ENCODE data around the gene LRRC31.

The LRRC31 gene

DNA sequence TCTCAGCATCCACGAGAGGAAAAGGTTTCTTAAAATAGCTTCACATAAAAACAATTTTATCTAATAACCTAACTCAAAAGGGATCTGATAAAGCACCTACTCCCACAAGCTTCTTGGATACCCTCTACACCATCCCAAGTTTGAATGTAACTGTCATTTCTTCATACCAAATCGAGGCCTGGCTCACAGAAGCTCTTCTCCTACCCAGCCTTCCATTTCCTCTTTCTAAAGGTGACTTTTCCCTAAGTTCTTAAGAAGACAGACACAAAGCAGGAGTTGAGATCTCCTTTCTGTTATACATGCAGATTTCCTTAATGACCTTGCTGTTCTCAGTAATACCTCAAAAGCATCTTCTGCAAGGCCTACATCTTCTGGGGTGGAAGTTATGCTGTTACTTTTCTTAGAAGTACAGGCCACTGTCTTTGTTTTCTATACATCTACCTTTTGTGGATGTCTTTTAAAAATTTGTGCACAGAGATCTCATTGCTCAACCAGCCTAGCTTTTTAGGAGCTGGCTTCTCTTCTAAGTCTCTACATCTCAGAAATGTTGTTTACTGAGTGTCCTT is 60.4 kb downstream of the LRRC31 start:
- no peak for DNase-seq (ENCODE audit: low read depth)
- TF ChIP-seq, protein P1, sequence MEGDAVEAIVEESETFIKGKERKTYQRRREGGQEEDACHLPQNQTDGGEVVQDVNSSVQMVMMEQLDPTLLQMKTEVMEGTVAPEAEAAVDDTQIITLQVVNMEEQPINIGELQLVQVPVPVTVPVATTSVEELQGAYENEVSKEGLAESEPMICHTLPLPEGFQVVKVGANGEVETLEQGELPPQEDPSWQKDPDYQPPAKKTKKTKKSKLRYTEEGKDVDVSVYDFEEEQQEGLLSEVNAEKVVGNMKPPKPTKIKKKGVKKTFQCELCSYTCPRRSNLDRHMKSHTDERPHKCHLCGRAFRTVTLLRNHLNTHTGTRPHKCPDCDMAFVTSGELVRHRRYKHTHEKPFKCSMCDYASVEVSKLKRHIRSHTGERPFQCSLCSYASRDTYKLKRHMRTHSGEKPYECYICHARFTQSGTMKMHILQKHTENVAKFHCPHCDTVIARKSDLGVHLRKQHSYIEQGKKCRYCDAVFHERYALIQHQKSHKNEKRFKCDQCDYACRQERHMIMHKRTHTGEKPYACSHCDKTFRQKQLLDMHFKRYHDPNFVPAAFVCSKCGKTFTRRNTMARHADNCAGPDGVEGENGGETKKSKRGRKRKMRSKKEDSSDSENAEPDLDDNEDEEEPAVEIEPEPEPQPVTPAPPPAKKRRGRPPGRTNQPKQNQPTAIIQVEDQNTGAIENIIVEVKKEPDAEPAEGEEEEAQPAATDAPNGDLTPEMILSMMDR (IDR thresholded peaks at IDR 0.05; ENCODE audit: insufficient read depth, low read depth, low read length, missing control alignments): no peak
- no peak overlapping the region for H3K4me3 ChIP-seq (ENCODE audit: low read length)

GRCh38 chr3:169804681-169805080 is 65.1 kb downstream of the LRRC31 start:
- TF ChIP-seq, protein P1 (IDR thresholded peaks at IDR 0.05; ENCODE audit: insufficient read depth, low read depth, low read length, missing control alignments): no peak
- no peak for DNase-seq (ENCODE audit: low read depth)
- H3K4me3 ChIP-seq (ENCODE audit: low read length): no peak overlapping the region

- no peak for DNase-seq (ENCODE audit: low read depth)
- TF ChIP-seq, protein P1 (IDR thresholded peaks at IDR 0.05; ENCODE audit: insufficient read depth, low read depth, low read length, missing control alignments): no peak
- no peak overlapping the region for H3K4me3 ChIP-seq (ENCODE audit: low read length)
Measured at GRCh38 chr3:169792359-169792758, 77.4 kb downstream of the LRRC31 start.

DNA sequence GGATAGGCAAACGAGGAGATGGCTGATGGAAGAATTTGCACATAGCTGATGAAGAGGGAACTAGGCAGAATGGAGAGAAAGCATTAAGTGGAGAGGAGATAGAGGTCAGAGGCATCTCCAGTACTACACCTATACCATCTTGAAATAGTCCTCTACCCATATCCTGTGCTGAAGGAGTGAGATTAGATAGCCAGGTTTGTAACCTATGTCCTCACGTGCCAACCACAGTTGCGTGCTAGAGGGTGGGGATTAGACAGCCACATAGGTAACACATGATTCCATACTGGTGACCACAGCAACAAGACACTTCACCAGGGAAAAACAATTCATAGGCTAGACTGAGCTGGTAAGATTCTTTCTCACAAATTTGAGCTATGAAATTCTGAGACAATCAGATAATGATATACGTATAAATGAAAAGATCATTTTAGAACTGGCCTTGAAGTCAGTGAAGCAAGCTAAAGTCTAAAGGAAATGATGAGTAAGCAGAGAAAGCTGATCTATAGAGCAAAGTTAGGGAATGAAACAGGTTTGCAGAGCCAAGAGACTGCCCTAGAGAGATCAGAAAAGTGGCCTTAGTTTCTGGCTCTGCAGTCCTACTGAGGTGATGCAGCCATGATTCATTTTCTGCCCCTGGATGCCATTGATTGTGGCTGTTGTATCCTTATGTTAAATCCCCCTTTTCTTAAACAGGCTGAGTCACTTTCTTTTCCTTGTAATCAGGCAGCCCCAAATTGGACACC is 78.9 kb downstream of the LRRC31 start:
- TF ChIP-seq, protein P1 (IDR thresholded peaks at IDR 0.05; ENCODE audit: insufficient read depth, low read depth, low read length, missing control alignments): no peak
- H3K4me3 ChIP-seq (ENCODE audit: low read length): no peak overlapping the region
- DNase-seq (ENCODE audit: low read depth): peak; percentile 24

DNA sequence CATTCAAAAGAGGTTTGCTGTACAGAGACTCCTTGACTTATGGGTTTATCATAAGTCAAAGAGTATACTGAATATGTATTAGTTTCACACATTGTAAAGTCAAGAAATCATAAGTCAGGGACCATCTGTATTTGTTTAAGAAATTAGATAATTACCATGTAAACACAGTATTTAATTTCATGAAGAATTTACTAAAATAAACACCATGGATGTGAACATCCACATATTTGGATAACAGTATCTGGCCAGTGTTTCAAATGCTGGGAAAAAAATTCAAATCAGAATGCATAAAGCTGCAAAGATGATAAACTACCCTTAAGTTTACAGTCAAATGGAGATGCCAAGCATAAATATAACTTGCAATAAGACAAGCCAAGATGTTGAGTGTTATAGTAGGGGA is 79.5 kb downstream of the LRRC31 start:
- TF ChIP-seq, protein P1 (IDR thresholded peaks at IDR 0.05; ENCODE audit: insufficient read depth, low read depth, low read length, missing control alignments): no peak
- no peak for DNase-seq (ENCODE audit: low read depth)
- no peak overlapping the region for H3K4me3 ChIP-seq (ENCODE audit: low read length)

Measured in epithelial cell of esophagus (primary cell).